Measurements from ENCODE around the gene HDX. TPM values are rescaled to one million over a fixed set of nuclear protein-coding genes. Genes with fewer than 3 reads are reported as not detected.

The HDX gene
- total and polyA plus RNA-seq, 9 of the 15 experiments (the other 6 are each of a cell fraction or from before 2014, with no cell fraction given): not detected

- H4K20me1 ChIP-seq (replicated peaks; ENCODE audit: control insufficient read depth, insufficient read depth, low read length): no peaks in the 10 kb centered on the region
- no peak overlapping the region for H3K4me2 ChIP-seq (ENCODE audit: insufficient read depth, low read length)
- ATAC-seq (no peak), DNase-seq (ENCODE audit: extremely low read depth in 1 of 4, low spot score in 3 of 4) (no peak), FAIRE-seq (no peak)
- no peaks in the 10 kb centered on the region for H3K9me1 ChIP-seq (ENCODE audit: control insufficient read depth, insufficient read depth, low read length)
- H3K27ac ChIP-seq (ENCODE audit: extremely low read depth, low read depth, low read length): no peak overlapping the region
- WGBS (ENCODE audit: insufficient coverage, low coverage, missing lambda C conversion rate): 0% methylated on average over 2 of the region's 2 CpGs
- no peaks in the 10 kb centered on the region for H3K79me2 ChIP-seq (ENCODE audit: control insufficient read depth, insufficient read depth, low read length)
- no peaks in the 10 kb centered on the region for H3K27me3 ChIP-seq (ENCODE audit: control insufficient read depth in 2 of 2, insufficient read depth in 2 of 2, low read length in 2 of 2)
- H3K4me3 ChIP-seq: no peak overlapping the region
- no peaks in the 10 kb centered on the region for H3K4me1 ChIP-seq (replicated peaks in 1 of 2; ENCODE audit: control insufficient read depth in 2 of 2, insufficient read depth in 2 of 2, low read length in 2 of 2)
- no peak for TF ChIP-seq ELF2 (CRISPR knock-in tag; IDR thresholded peaks at IDR 0.05)
- no peak for TF ChIP-seq SETDB1 (IDR thresholded peaks at IDR 0.05; ENCODE audit: low read length)
- TF ChIP-seq ZBED1 (IDR thresholded peaks at IDR 0.05): no peak
- TF ChIP-seq ZNF124 (CRISPR knock-in tag; IDR thresholded peaks at IDR 0.05): no peak
- TF ChIP-seq ARNT (IDR thresholded peaks at IDR 0.05): no peak
- no peak for TF ChIP-seq SMARCA5 (IDR thresholded peaks at IDR 0.05)
- CTCF ChIA-PET (ENCODE audit: low intra/inter-chr PET ratio): no interaction called here
- POLR2A ChIA-PET: no interaction called here
- no peaks in the 10 kb centered on the region for H3K36me3 ChIP-seq (ENCODE audit: control insufficient read depth, insufficient read depth, low read length)
- H2AFZ ChIP-seq (ENCODE audit: low read depth, low read length): no peak overlapping the region
- in situ Hi-C loops (cut with MboI): no loop called here
- intact Hi-C loops (cut with micrococcal nuclease): no loop called here
- no peak overlapping the region for H3K9ac ChIP-seq (ENCODE audit: insufficient read depth in 1 of 2, low read depth in 2 of 2, low read length in 2 of 2)
- H3K9me3 ChIP-seq (replicated peaks; ENCODE audit: control insufficient read depth, insufficient read depth, low read depth, low read length): no peaks in the 10 kb centered on the region
- no TSS peak for BruUV-seq (replicated peaks)
Measured at GRCh38 chrX:84453351-84454246, 48.7 kb downstream of the HDX start.

- WGBS (ENCODE audit: insufficient coverage, low coverage, missing lambda C conversion rate): 0% methylated on average over 1 of the region's 1 CpG
- BruUV-seq (replicated peaks): no TSS peak
- Histone ChIP-seq H2AFZ (ENCODE audit: low read depth, low read length) (no peak overlapping the region), H3K27me3 (ENCODE audit: control insufficient read depth in 2 of 2, insufficient read depth in 2 of 2, low read length in 2 of 2) (no peaks in the 10 kb centered on the region), H3K4me1 (replicated peaks in 1 of 2; ENCODE audit: control insufficient read depth in 2 of 2, insufficient read depth in 2 of 2, low read length in 2 of 2) (no peaks in the 10 kb centered on the region), H3K4me3 (no peak overlapping the region), H3K36me3 (ENCODE audit: control insufficient read depth, insufficient read depth, low read length) (no peaks in the 10 kb centered on the region), H3K9me3 (replicated peaks; ENCODE audit: control insufficient read depth, insufficient read depth, low read depth, low read length) (no peaks in the 10 kb centered on the region), H4K20me1 (replicated peaks; ENCODE audit: control insufficient read depth, insufficient read depth, low read length) (no peaks in the 10 kb centered on the region), H3K79me2 (ENCODE audit: control insufficient read depth, insufficient read depth, low read length) (no peaks in the 10 kb centered on the region), H3K9ac (ENCODE audit: insufficient read depth in 1 of 2, low read depth in 2 of 2, low read length in 2 of 2) (no peak overlapping the region), H3K9me1 (ENCODE audit: control insufficient read depth, insufficient read depth, low read length) (no peaks in the 10 kb centered on the region), H3K27ac (ENCODE audit: extremely low read depth, low read depth, low read length) (no peak overlapping the region), H3K4me2 (ENCODE audit: insufficient read depth, low read length) (no peak overlapping the region)
- in situ Hi-C loops (cut with MboI) (no loop called here), intact Hi-C loops (cut with micrococcal nuclease) (no loop called here)
- ChIA-PET CTCF (ENCODE audit: low intra/inter-chr PET ratio) (no interaction called here), POLR2A (no interaction called here)
- FAIRE-seq (no peak), DNase-seq (ENCODE audit: extremely low read depth in 1 of 4, low spot score in 3 of 4) (no peak), ATAC-seq (no peak)
- TF ChIP-seq XRCC5 (IDR thresholded peaks at IDR 0.05; ENCODE audit: low read depth, low read length) (no peak), SPI1 (IDR thresholded peaks at IDR 0.05; ENCODE audit: borderline replicate concordance, low read depth, low read length) (no peak), LARP7 (IDR thresholded peaks at IDR 0.05) (no peak), TEAD4 (IDR thresholded peaks at IDR 0.05; ENCODE audit: low read length) (no peak), TEAD4 (CRISPR knock-in tag; IDR thresholded peaks at IDR 0.05; ENCODE audit: borderline replicate concordance) (no peak), ETS1 (conservative IDR thresholded peaks at IDR 0.05; ENCODE audit: control insufficient read depth, low read depth, low read length) (no peak), ZNF695 (CRISPR knock-in tag; IDR thresholded peaks at IDR 0.05) (no peak), GATA2 (CRISPR knock-in tag; IDR thresholded peaks at IDR 0.05) (no peak), MXI1 (IDR thresholded peaks at IDR 0.05; ENCODE audit: low read depth, low read length) (no peak), ZNF398 (CRISPR knock-in tag; IDR thresholded peaks at IDR 0.05) (no peak)
Measured at GRCh38 chrX:84441143-84441542, 61.1 kb downstream of the HDX start.

Measured in K562 (cell line).